Measurements from ENCODE around the gene HNF1B. TPM values are rescaled to one million over a fixed set of nuclear protein-coding genes. Genes with fewer than 3 reads are reported as not detected.

HNF1B gene
- total RNA-seq, 2 experiments from 2014 or later: 0.86 to 1.1 TPM

DNA sequence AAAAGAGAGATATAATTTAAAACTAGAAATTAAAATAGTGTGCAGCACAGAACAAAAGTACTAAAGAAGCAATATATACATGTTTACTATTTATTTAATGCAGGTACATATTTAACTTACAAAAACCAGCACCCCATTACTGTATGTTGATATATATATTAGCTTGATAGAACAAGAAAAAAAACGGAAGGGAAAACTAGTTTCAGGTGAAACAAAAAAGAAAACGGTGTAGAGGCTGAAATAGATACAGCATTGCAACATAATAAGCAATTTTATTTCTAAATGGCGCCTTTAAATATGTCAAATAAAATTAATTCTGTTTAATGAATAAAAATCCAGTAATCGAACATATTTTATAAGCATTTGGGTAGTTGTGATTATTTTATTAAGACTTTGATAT is 3.9 kb downstream of the HNF1B start:
- CTCF ChIA-PET: no interaction called here
- POLR2A ChIA-PET: no interaction called here

DNA sequence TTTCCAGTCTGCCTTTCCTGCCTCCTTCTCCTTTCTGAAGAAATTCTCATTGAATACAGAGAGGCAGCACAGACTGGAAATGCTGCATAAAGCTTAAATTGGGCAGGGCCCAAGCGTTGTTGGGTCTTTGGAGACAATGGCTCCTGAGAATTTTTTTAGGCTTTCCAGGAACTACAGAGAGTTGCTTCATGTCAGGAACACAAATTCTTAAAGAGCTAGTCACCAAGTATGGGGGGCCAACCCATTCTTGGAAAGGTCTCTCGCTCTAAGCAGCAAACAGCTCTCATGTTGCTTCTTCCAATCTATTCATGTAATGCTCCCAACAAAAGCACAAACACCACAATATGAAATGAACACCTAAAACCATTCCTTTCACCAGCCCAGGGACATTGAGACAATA is 6.9 kb downstream of the HNF1B start:
- ChIA-PET CTCF (no interaction called here), POLR2A (interaction anchor here (0.6 kb wide), 2 partner anchors 22 to 40 kb away, joined by 3 to 4 read pairs; no protein-coding TSS in a partner anchor)

GRCh38 chr17:37737081-37737480 is 7.8 kb downstream of the HNF1B start:
- POLR2A ChIA-PET: no interaction called here
- CTCF ChIA-PET: no interaction called here

DNA sequence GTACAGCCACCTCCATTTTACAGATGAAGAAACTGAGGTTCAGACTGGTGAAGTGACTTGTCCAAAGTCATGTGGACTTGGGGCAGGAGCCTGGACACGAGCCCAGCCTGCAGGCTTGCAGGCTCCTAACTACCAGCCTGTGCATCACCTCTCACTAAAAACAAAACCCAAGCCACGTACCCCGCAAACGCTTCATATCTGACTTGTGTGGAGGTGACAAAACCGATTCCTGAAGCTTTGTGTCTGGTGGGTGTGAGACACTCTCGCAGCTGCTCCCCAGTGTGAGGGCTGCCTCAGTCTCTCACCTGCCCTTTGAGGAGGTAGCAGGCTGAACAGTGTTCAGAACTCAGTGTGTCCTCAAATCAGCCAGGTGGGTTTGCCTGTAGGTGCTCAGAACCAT is 8.4 kb downstream of the HNF1B start:
- CTCF ChIA-PET: no interaction called here
- POLR2A ChIA-PET: no interaction called here

DNA sequence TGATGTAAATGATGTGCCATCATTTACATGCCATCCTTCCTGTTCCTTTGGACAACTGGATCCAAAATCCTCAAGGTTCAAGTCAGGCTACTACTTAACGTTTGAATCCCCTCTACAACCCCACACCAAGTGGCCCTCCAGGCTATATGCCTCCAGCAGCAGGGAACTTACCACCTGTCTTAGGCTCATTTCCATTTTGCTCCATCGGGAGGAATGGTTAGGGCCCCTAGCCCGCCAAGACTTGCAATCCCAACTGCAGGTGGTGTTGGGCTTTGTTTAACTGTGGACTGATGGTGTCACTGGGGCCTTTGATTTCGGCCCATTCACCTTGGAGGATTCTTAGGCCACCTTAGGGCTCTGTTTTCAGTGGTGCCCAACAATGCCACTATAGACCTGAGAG is 9.7 kb downstream of the HNF1B start:
- ChIA-PET POLR2A (no interaction called here), CTCF (no interaction called here)

GRCh38 chr17:37732316-37732715 is 12.5 kb downstream of the HNF1B start:
- ChIA-PET CTCF (no interaction called here), POLR2A (no interaction called here)

DNA sequence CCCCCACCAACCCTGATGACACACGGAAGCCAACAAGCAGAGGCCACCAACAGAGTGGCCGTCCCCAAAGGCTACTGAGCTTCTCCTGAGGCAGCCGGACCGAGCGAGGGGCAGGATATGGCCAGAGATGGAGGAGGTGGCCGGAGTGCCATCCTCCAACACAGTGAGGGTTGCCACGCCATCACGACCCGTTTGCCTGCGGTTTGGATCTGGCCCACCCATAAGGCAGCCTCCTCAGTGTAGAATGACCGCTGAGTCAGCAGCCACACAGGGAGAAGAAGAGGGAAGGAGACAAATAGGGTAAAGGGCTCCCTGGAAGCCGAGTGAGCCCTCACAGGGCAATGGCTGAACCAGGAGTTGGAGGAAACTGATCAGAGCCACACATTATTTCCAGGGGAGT is 13.8 kb downstream of the HNF1B start:
- ChIA-PET POLR2A (no interaction called here), CTCF (no interaction called here)

DNA sequence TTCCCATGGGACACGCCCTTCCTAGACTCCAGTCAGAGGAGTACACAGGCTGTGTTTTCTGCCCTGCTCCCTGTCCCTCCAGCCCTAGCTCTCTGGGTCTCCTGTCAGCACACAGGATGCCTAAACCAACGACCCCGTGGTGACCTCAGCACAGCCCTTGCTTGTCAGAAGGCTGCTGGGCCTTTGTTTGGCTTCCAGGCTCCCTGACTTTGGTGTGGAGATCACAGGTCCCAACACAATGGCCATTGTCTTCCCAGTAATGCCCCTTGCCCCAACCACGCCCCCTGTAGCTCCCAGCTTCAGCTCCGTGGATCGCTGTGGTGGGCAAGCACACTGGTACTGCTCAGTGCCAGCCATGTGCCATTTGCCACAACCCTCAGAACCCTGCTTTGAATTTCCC is 15.0 kb downstream of the HNF1B start:
- ChIA-PET POLR2A (no interaction called here), CTCF (no interaction called here)

- CTCF ChIA-PET: no interaction called here
- POLR2A ChIA-PET: no interaction called here
Observed at GRCh38 chr17:37726891-37727675, 17.8 kb downstream of the HNF1B start.

DNA sequence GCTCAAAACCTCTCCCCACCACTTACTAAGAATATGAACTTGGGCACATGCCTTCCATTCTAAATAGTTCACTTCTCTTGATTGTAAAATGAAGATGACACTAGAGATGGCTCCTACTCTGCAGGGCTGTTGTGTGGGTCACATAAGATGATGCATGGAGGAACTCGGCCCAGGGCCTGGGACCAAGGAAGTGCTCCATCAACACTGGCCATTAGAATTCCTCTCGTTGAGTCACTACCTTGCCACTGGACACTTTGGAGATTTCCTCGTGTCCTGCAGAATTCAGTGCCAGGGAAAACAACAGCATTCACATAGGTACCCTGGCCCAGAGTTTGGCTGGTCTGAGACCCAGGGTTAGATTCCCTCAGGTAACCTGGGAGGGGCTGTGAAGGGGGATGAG is 18.6 kb downstream of the HNF1B start:
- POLR2A ChIA-PET: no interaction called here
- CTCF ChIA-PET: no interaction called here

- CTCF ChIA-PET: no interaction called here
- POLR2A ChIA-PET: no interaction called here
Observed at GRCh38 chr17:37725601-37726146, 19.2 kb downstream of the HNF1B start.

DNA sequence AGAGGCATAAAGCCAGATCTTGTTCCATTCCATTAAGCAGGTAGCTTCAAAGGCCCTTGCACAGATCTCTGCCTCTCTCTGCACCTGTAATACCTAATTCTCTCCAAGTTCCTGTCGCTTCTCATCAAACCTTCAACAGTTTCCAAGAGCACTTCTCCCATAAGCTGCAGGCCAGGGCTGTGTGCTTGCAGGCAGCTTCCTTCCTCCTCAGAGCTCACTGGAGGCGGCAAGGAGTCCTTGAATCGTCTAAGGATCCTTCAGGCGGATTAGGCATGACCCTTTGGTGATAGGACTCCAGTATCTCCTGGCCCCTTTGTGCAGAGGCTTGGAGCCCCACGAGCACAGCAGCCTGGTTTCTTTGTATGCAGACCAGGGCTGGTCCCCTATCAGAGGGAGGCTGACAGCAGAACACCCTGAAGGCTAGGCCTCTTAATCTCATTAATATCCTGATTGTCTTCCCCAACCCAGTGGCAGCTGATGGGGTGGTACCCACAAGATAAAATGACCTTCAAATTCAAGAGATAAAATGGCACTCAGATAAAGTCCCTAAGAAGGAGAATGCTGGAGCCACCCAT is 19.8 kb downstream of the HNF1B start:
- ChIA-PET POLR2A (no interaction called here), CTCF (no interaction called here)

DNA sequence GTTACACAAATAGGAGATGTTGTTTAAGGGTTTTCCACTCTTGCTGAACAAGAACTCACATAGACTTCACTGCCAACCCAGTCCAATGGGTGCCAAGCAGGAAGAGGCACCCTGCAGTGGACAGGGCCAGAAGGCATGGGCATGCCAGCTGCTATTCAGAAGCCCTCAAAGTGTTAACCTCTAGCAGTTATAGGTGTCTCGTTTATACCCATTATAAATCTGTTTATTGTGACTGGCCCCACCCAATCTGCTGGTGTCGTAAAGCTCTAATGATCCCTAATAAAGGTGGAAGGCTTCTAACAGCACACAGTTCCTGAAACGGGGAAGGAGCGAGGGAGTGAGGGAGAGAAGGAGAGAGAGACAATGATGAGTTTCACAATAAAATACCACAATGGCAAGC is 23.9 kb downstream of the HNF1B start:
- POLR2A ChIA-PET: no interaction called here
- CTCF ChIA-PET: no interaction called here

GRCh38 chr17:37719866-37720265 is 25.0 kb downstream of the HNF1B start:
- CTCF ChIA-PET: no interaction called here
- POLR2A ChIA-PET: no interaction called here

DNA sequence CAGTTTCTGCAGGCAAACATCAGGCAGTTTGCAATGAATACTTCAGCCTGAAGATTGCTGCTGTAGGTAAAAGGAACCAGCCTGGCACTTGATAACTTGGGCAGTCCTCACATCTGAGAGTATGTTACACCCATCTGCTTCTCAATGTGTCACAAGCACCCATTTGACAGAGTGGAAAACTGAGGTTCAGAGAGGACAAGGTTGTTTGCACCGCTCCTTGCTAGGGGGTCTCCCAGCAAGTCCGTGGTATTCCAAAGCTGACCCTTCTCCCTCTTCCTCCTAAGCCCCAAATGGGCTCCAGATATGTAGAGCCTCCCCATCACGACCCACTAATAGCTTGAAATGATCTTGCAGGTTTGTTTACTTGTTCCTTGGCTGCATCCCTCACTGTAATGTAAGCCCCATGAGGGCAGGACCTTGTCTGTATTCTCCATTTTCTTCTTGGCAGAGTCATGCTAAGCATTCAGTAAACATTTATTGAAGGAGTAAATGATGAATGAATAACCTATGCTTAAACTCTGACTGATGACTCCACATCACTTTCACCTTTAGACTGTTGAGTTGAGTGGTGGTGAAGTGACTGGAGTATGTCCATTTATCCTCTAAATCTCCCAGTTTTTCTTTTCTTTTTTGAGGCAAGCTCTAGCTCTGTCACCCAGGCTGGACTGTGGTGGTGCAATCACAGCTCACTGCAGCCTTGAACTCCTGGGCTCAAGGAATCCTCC is 26.4 kb downstream of the HNF1B start:
- CTCF ChIA-PET: interaction anchor here (1.2 kb wide), 1 partner anchor 17 kb away, joined by 3 read pairs; no protein-coding TSS in a partner anchor
- POLR2A ChIA-PET: no interaction called here

- POLR2A ChIA-PET: no interaction called here
- CTCF ChIA-PET: interaction anchor here (1.2 kb wide), 1 partner anchor 17 kb away, joined by 3 read pairs; no protein-coding TSS in a partner anchor
Observed at GRCh38 chr17:37717627-37718323, 27.1 kb downstream of the HNF1B start.

DNA sequence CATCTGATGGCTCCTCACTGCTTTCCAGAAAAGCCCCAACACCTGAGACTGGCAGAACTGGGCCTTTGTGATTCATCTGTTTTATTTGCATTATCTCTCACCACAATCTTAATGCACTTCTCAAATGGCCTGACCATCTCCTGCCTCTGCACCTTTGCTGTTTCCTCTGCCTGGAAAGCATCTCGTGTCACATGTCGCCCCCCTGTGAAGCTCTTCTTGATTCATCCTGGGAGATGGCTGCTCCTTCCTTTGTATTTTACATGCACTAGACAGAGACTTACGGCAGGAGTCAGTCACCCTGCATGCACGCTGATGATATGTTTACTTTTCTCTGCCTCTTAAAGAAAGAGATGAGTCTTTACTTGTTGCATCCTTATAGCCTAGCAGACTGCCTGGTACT is 30.0 kb downstream of the HNF1B start:
- CTCF ChIA-PET: no interaction called here
- POLR2A ChIA-PET: no interaction called here

- ChIA-PET POLR2A (no interaction called here), CTCF (no interaction called here)
Observed at GRCh38 chr17:37713624-37714023, 31.2 kb downstream of the HNF1B start.

GRCh38 chr17:37713028-37713431 is 31.8 kb downstream of the HNF1B start:
- POLR2A ChIA-PET: no interaction called here
- CTCF ChIA-PET: no interaction called here

GRCh38 chr17:37711113-37711512 is 33.7 kb downstream of the HNF1B start:
- ChIA-PET POLR2A (no interaction called here), CTCF (interaction anchor here (0.6 kb wide), 1 partner anchor 9 kb away, joined by 3 read pairs; no protein-coding TSS in a partner anchor)

Measured in activated CD8-positive, alpha-beta memory T cell treated with anti-CD3 and anti-CD28 coated beads for 36 hours (primary cell).